ENCODE data around the gene ZNF680. TPM values are rescaled to one million over a fixed set of nuclear protein-coding genes. Genes with fewer than 3 reads are reported as not detected.

The ZNF680 gene
- total and polyA plus RNA-seq, 2 of the 4 experiments (the other 2 are of a cell fraction) = 1.5 to 3.9 TPM

Other genes with a start within 250 kb of the ZNF680 start
- gene ZNF736, start 249.1 kb downstream of the ZNF680 start, total RNA-seq (2012; rRNA removed) = 8.1 and 10.6 TPM in 2 replicates
- 1.3 and 1.9 TPM in 2 replicates for gene ZNF736, start 249.1 kb downstream of the ZNF680 start, polyA plus RNA-seq (2012; rRNA removed)
- gene ZNF107, start 103.1 kb upstream of the ZNF680 start, total RNA-seq (2012; rRNA removed) = 2.0 and 3.6 TPM in 2 replicates
- 1.9 and 2.5 TPM in 2 replicates for gene ZNF107, start 103.1 kb upstream of the ZNF680 start, polyA plus RNA-seq (2012; rRNA removed)
- 3.6 and 6.1 TPM in 2 replicates for gene ZNF138, start 231.4 kb upstream of the ZNF680 start, total RNA-seq (2012; rRNA removed)
- 2.5 and 3.2 TPM in 2 replicates for gene ZNF138, start 231.4 kb upstream of the ZNF680 start, polyA plus RNA-seq (2012; rRNA removed)